ENCODE results near the gene IMMP2L. TPM values are rescaled to one million over a fixed set of nuclear protein-coding genes. Genes with fewer than 3 reads are reported as not detected.

Gene IMMP2L
- total and polyA plus RNA-seq, 2 of the 4 experiments (the other 2 are of a cell fraction): 5.8 to 9.3 TPM

GRCh38 chr7:111475959-111476358 lies 86.3 kb downstream of the IMMP2L start:
- TF ChIP-seq CEBPB (IDR thresholded peaks at IDR 0.05; ENCODE audit: low read depth, low read length) (peak; percentile 35; the same call in 1 of the 2 replicates), SMC3 (IDR thresholded peaks at IDR 0.05; ENCODE audit: low read depth, low read length) (no peak)
- no TSS peak for BruUV-seq (replicated peaks)

More at GRCh38 chr7:111475959-111476358, 86.3 kb downstream of the IMMP2L start:
- H3K4ac ChIP-seq (ENCODE audit: low read depth, low read length): no peak overlapping the region
- no peak overlapping the region for H4K5ac ChIP-seq (ENCODE audit: low read depth, low read length)
- no peak overlapping the region for H3K56ac ChIP-seq (ENCODE audit: extremely low read depth, insufficient read depth, low read length)
- no peak overlapping the region for H3K27ac ChIP-seq (ENCODE audit: insufficient read depth, low read length)
- H3K36me3 ChIP-seq (ENCODE audit: control insufficient read depth, insufficient read depth, low read length): no peaks in the 10 kb centered on the region
- H2AK9ac ChIP-seq (replicated peaks; ENCODE audit: low read depth, low read length, poor library complexity): no peak overlapping the region
- intact Hi-C loops (cut with micrococcal nuclease): no loop called here
- no peak overlapping the region for H2BK120ac ChIP-seq (ENCODE audit: low read depth, low read length)
- ChIA-PET POLR2A (ENCODE audit: unreplicated experiment) (no interaction called here), CTCF (no interaction called here)
- no peak overlapping the region for H3K14ac ChIP-seq (replicated peaks; ENCODE audit: low read depth, low read length)
- H2BK20ac ChIP-seq (ENCODE audit: low read depth, low read length): no peak overlapping the region
- no peak overlapping the region for H3K23ac ChIP-seq (ENCODE audit: low read depth, low read length)
- ATAC-seq (ENCODE audit: low read depth) (no peak), DNase-seq (no peak)
- in situ Hi-C loops (cut with MboI; ENCODE audit: low sequenced_read_pairs): no loop called here
- H3K27me3 ChIP-seq (ENCODE audit: control insufficient read depth, insufficient read depth, low read length): no peaks in the 10 kb centered on the region
- H3K9me1 ChIP-seq (ENCODE audit: insufficient read depth, low read length): no peaks in the 10 kb centered on the region
- no peak overlapping the region for H4K8ac ChIP-seq (ENCODE audit: low read depth in 2 of 2, low read length in 2 of 2)
- no peak overlapping the region for H3K9ac ChIP-seq (ENCODE audit: low read depth, low read length)
- H3K9me3 ChIP-seq (ENCODE audit: control insufficient read depth, insufficient read depth, low read length): no peaks in the 10 kb centered on the region
- H3K79me1 ChIP-seq (ENCODE audit: low read depth in 1 of 2, low read length in 2 of 2): no peaks in the 10 kb centered on the region
- dilution Hi-C loops (cut with HindIII; ENCODE audit: low sequenced_read_pairs, unreplicated experiment): no loop called here
- H2BK15ac ChIP-seq (ENCODE audit: low read depth, low read length): no peak overlapping the region
- H2AK5ac ChIP-seq (ENCODE audit: low read depth, low read length): no peak overlapping the region
- H3K4me1 ChIP-seq (ENCODE audit: control insufficient read depth, insufficient read depth, low read length): no peaks in the 10 kb centered on the region
- H3K4me2 ChIP-seq (ENCODE audit: low read depth, low read length): no peak overlapping the region
- H4K20me1 ChIP-seq (ENCODE audit: insufficient read depth, low read length): no peaks in the 10 kb centered on the region
- no CpG with 5 or more reads among the region's 1 CpG for WGBS, 2 experiments (ENCODE audit: extremely low coverage in 2 of 2, insufficient read length in 1 of 2)
- H2AFZ ChIP-seq (replicated peaks; ENCODE audit: low read length, poor library complexity): no peak overlapping the region
- no peak overlapping the region for H2BK5ac ChIP-seq (ENCODE audit: low read depth, low read length, poor library complexity, severe bottlenecking)
- no peak overlapping the region for H3K18ac ChIP-seq (ENCODE audit: low read depth, low read length)
- no peak overlapping the region for H3K4me3 ChIP-seq (ENCODE audit: insufficient read depth, low read depth, low read length)
- H4K91ac ChIP-seq (ENCODE audit: insufficient read depth, low read depth, low read length): no peak overlapping the region
